Kidney capillary endothelial cell (primary cell): ENCODE measurements around the gene FOXE3.

Source experiments
- DNase-seq: peaks from one replicate; pipeline ENCODE4 v3.0.0-alpha.2; 2018; ENCODE audit warnings: low spot score

FOXE3 gene

GRCh38 chr1:47415728-47416318 lies at the start of gene FOXE3:
Gene FOXE3 (plus strand): TSS chr1:47416285. CDS start chr1:47416316, 31 bp downstream.
- no peak for DNase-seq

GRCh38 chr1:47367651-47368050 lies 48.4 kb upstream of the FOXE3 start:
- DNase-seq = no peak

- DNase-seq = no peak
Observed at GRCh38 chr1:47371016-47371517, 45.0 kb upstream of the FOXE3 start.

- DNase-seq = no peak
Observed at GRCh38 chr1:47374501-47374900, 41.6 kb upstream of the FOXE3 start.

GRCh38 chr1:47378147-47378546 lies 37.9 kb upstream of the FOXE3 start:
- no peak for DNase-seq

GRCh38 chr1:47380699-47381098 lies 35.4 kb upstream of the FOXE3 start:
- no peak for DNase-seq

GRCh38 chr1:47382399-47382983 lies 33.6 kb upstream of the FOXE3 start:
- DNase-seq = no peak

- no peak for DNase-seq
Observed at GRCh38 chr1:47384083-47384482, 32.0 kb upstream of the FOXE3 start.

- DNase-seq = no peak
Observed at GRCh38 chr1:47385020-47385419, 31.1 kb upstream of the FOXE3 start.

- no peak for DNase-seq
Observed at GRCh38 chr1:47386268-47386667, 29.8 kb upstream of the FOXE3 start.

- no peak for DNase-seq
Observed at GRCh38 chr1:47388030-47388890, 27.8 kb upstream of the FOXE3 start.

GRCh38 chr1:47388891-47389238 lies 27.2 kb upstream of the FOXE3 start:
- peak; percentile 63 for DNase-seq

GRCh38 chr1:47389731-47390130 lies 26.4 kb upstream of the FOXE3 start:
- no peak for DNase-seq

GRCh38 chr1:47390843-47391242 lies 25.2 kb upstream of the FOXE3 start:
- DNase-seq = no peak

GRCh38 chr1:47393141-47393540 lies 22.9 kb upstream of the FOXE3 start:
- DNase-seq = no peak

- no peak for DNase-seq
Observed at GRCh38 chr1:47395433-47395832, 20.7 kb upstream of the FOXE3 start.

- DNase-seq = no peak
Observed at GRCh38 chr1:47396671-47397196, 19.4 kb upstream of the FOXE3 start.

GRCh38 chr1:47399138-47399845 lies 16.8 kb upstream of the FOXE3 start:
- no peak for DNase-seq

- DNase-seq = no peak
Observed at GRCh38 chr1:47399846-47400155, 16.3 kb upstream of the FOXE3 start.

- no peak for DNase-seq
Observed at GRCh38 chr1:47401761-47402160, 14.3 kb upstream of the FOXE3 start.

- DNase-seq = no peak
Observed at GRCh38 chr1:47402591-47402990, 13.5 kb upstream of the FOXE3 start.

GRCh38 chr1:47403321-47403910 lies 12.7 kb upstream of the FOXE3 start:
- no peak for DNase-seq
